Mesenchymal stem cell (in vitro differentiated cells and primary cell): ENCODE measurements around the gene BTBD16.

Source experiments
- DNase-seq: peaks from one replicate; pipeline ENCODE4 v3.0.0-alpha.2; 2013
- H2AFZ ChIP-seq: one replicate; pipeline ENCODE4 v1.6.1; 2013; ENCODE audit warnings: low read depth, mild to moderate bottlenecking, control low read depth, inconsistent platforms, low read length, moderate library complexity
- H2AK5ac ChIP-seq: 2 replicates; pipeline ENCODE4 v1.6.1; 2013; ENCODE audit warnings: low read length, moderate library complexity, mild to moderate bottlenecking, inconsistent platforms; ENCODE audit not compliant: severe bottlenecking
- H2BK120ac ChIP-seq: one replicate; pipeline ENCODE4 v1.6.1; 2013; ENCODE audit warnings: low read depth, mild to moderate bottlenecking, inconsistent platforms, low read length, moderate library complexity
- H2BK12ac ChIP-seq, 2 experiments: one replicate each; pipeline ENCODE4 v1.6.1; 2013; ENCODE audit warnings: inconsistent platforms in 2 of 2, low read length in 2 of 2, mild to moderate bottlenecking in 2 of 2, moderate library complexity in 2 of 2, control low read depth in 1 of 2
- H2BK15ac ChIP-seq: one replicate; pipeline ENCODE4 v1.6.1; 2013; ENCODE audit warnings: mild to moderate bottlenecking, low read depth, inconsistent platforms; ENCODE audit not compliant: poor library complexity, severe bottlenecking
- H2BK5ac ChIP-seq: 2 replicates; pipeline ENCODE4 v1.6.1; 2013; ENCODE audit warnings: low read depth, mild to moderate bottlenecking, low read length, control low read depth, inconsistent platforms; ENCODE audit not compliant: poor library complexity, severe bottlenecking
- H3K14ac ChIP-seq, 2 experiments: one replicate each; pipeline ENCODE4 v1.6.1; 2013; ENCODE audit warnings: inconsistent platforms in 2 of 2, low read length in 2 of 2, control low read depth in 1 of 2, mild to moderate bottlenecking in 1 of 2, moderate library complexity in 1 of 2
- H3K18ac ChIP-seq, 2 experiments: one replicate each; pipeline ENCODE4 v1.6.1; 2013; ENCODE audit warnings: inconsistent platforms in 2 of 2, low read length in 2 of 2, control low read depth in 1 of 2, low read depth in 1 of 2, mild to moderate bottlenecking in 1 of 2
- H3K23ac ChIP-seq, 2 experiments: one replicate each; pipeline ENCODE4 v1.6.1; 2013; ENCODE audit warnings: inconsistent platforms in 2 of 2, low read length in 2 of 2, mild to moderate bottlenecking in 2 of 2, moderate library complexity in 2 of 2, control low read depth in 1 of 2
- H3K27ac ChIP-seq: 2 replicates; pipeline ENCODE4 v1.5.1; 2013; ENCODE audit warnings: mild to moderate bottlenecking, moderate library complexity, low read length, control low read depth, inconsistent platforms; ENCODE audit not compliant: poor library complexity, severe bottlenecking
- H3K27me3 ChIP-seq, 2 experiments: 2 replicates each; pipeline versions ENCODE4 v1.6.1 to v1.7.0; 2013; ENCODE audit warnings: low read length in 2 of 2, mild to moderate bottlenecking in 2 of 2, moderate library complexity in 2 of 2, control low read depth in 1 of 2, inconsistent platforms in 1 of 2; ENCODE audit not compliant: control insufficient read depth in 1 of 2, insufficient read depth in 1 of 2
- H3K36me3 ChIP-seq, 2 experiments: 2 replicates each; pipeline versions ENCODE4 v1.6.1 to v1.7.0; 2013; ENCODE audit warnings: low read length in 2 of 2, control low read depth in 1 of 2, inconsistent platforms in 1 of 2, low read depth in 1 of 2, mild to moderate bottlenecking in 1 of 2; ENCODE audit not compliant: insufficient read depth in 2 of 2, control insufficient read depth in 1 of 2
- H3K4ac ChIP-seq, 2 experiments: one replicate each; pipeline ENCODE4 v1.6.1; 2013; ENCODE audit warnings: inconsistent platforms in 2 of 2, low read length in 2 of 2, mild to moderate bottlenecking in 2 of 2, moderate library complexity in 2 of 2, control low read depth in 1 of 2, low read depth in 1 of 2
- H3K4me1 ChIP-seq: 2 replicates; pipeline ENCODE4 v1.6.1; 2013; ENCODE audit warnings: low read depth, low read length, control low read depth; ENCODE audit not compliant: control insufficient read depth, insufficient read depth
- H3K4me2 ChIP-seq: 2 replicates; pipeline ENCODE4 v1.6.1; 2013; ENCODE audit warnings: low read length, mild to moderate bottlenecking, inconsistent platforms; ENCODE audit not compliant: poor library complexity, severe bottlenecking
- H3K4me3 ChIP-seq, 2 experiments: 2 replicates each; pipeline versions ENCODE4 v1.5.1 to v1.7.0; 2013; ENCODE audit warnings: low read length in 2 of 2, mild to moderate bottlenecking in 2 of 2, control low read depth in 1 of 2, low read depth in 1 of 2; ENCODE audit not compliant: insufficient read depth in 1 of 2
- H3K79me1 ChIP-seq: replicated peaks from 2 replicates; pipeline ENCODE4 v1.6.1; 2013; ENCODE audit warnings: mild to moderate bottlenecking, control low read depth, low read length, inconsistent platforms; ENCODE audit not compliant: poor library complexity, severe bottlenecking
- H3K9ac ChIP-seq: 2 replicates; pipeline ENCODE4 v1.7.0; 2013; ENCODE audit warnings: mild to moderate bottlenecking, low read length, moderate library complexity
- H3K9me3 ChIP-seq: 2 replicates; pipeline ENCODE4 v1.7.0; 2013; ENCODE audit warnings: mild to moderate bottlenecking, low read length; ENCODE audit not compliant: control insufficient read depth
- H4K8ac ChIP-seq: one replicate; pipeline ENCODE4 v1.6.1; 2013; ENCODE audit warnings: inconsistent platforms, mild to moderate bottlenecking, low read length, moderate library complexity
- H4K91ac ChIP-seq: one replicate; pipeline ENCODE4 v1.6.1; 2013; ENCODE audit warnings: mild to moderate bottlenecking, low read length, inconsistent platforms
- WGBS: methylation state at CpG from one replicate; pipeline ENCODE4 v1.1.7; 2013; ENCODE audit warnings: mixed read lengths; 5-methylcytosine and 5-hydroxymethylcytosine counted together

Gene BTBD16

GRCh38 chr10:122280156-122280555 is 9.1 kb downstream of the BTBD16 start:
- Histone ChIP-seq H2BK120ac (no peak overlapping the region), H3K4me2 (no peak overlapping the region), H3K79me1 (no peaks in the 10 kb centered on the region), H3K4me1 (peaks cover 19% of the 10 kb centered on the region), H3K14ac (no peak overlapping the region), H3K36me3 (peaks cover 0 to 2% of the 10 kb centered on the region in 2 experiments), H3K23ac (no peak overlapping the region), H3K18ac (no peak overlapping the region), H3K9me3 (no peaks in the 10 kb centered on the region), H4K91ac (no peak overlapping the region), H3K9ac (peak overlapping the region; percentile 10), H2BK15ac (no peak overlapping the region), H2AK5ac (no peak overlapping the region), H3K27ac (no peak overlapping the region), H2AFZ (no peak overlapping the region), H2BK12ac (no peak overlapping the region), H4K8ac (no peak overlapping the region), H3K4me3 (no peak overlapping the region), H3K4ac (no peak overlapping the region), H2BK5ac (no peak overlapping the region), H3K27me3 (peaks cover 0 to 4% of the 10 kb centered on the region in 2 experiments)
- DNase-seq = no peak
- 85% methylated on average over 6 of the region's 7 CpGs for WGBS

GRCh38 chr10:122281018-122281626 is 10.0 kb downstream of the BTBD16 start:
- no peaks in the 10 kb centered on the region for H3K79me1 ChIP-seq
- no peak overlapping the region for H3K27ac ChIP-seq
- H3K14ac ChIP-seq = no peak overlapping the region
- H3K23ac ChIP-seq = no peak overlapping the region
- H2BK120ac ChIP-seq = no peak overlapping the region
- peaks cover 0 to 4% of the 10 kb centered on the region in 2 experiments for H3K27me3 ChIP-seq
- H3K4ac ChIP-seq = no peak overlapping the region
- WGBS = 99% methylated on average over 7 of the region's 7 CpGs
- no peak overlapping the region for H2AK5ac ChIP-seq
- H3K4me2 ChIP-seq = no peak overlapping the region
- no peak overlapping the region for H3K4me3 ChIP-seq
- H2BK12ac ChIP-seq = no peak overlapping the region
- H3K18ac ChIP-seq = no peak overlapping the region
- no peak overlapping the region for H4K91ac ChIP-seq
- H3K36me3 ChIP-seq = peaks cover 0 to 2% of the 10 kb centered on the region in 2 experiments
- no peak overlapping the region for H3K9ac ChIP-seq
- H4K8ac ChIP-seq = no peak overlapping the region
- no peak for DNase-seq
- H3K4me1 ChIP-seq = peaks cover 24% of the 10 kb centered on the region
- H2BK15ac ChIP-seq = no peak overlapping the region
- H2BK5ac ChIP-seq = no peak overlapping the region
- no peak overlapping the region for H2AFZ ChIP-seq
- no peaks in the 10 kb centered on the region for H3K9me3 ChIP-seq

GRCh38 chr10:122281751-122282150 is 10.7 kb downstream of the BTBD16 start:
- peaks cover 26% of the 10 kb centered on the region for H3K4me1 ChIP-seq
- H4K91ac ChIP-seq = no peak overlapping the region
- peaks cover 0 to 4% of the 10 kb centered on the region in 2 experiments for H3K27me3 ChIP-seq
- 95% methylated on average over 8 of the region's 8 CpGs for WGBS
- H3K4me3 ChIP-seq = no peak overlapping the region
- no peak overlapping the region for H3K4me2 ChIP-seq
- no peak overlapping the region for H2BK12ac ChIP-seq
- no peak overlapping the region for H2BK5ac ChIP-seq
- H3K14ac ChIP-seq = no peak overlapping the region
- H3K9me3 ChIP-seq = no peaks in the 10 kb centered on the region
- no peaks in the 10 kb centered on the region for H3K79me1 ChIP-seq
- H3K18ac ChIP-seq = no peak overlapping the region
- H3K36me3 ChIP-seq = peaks cover 0 to 2% of the 10 kb centered on the region in 2 experiments
- H3K9ac ChIP-seq = no peak overlapping the region
- H2AK5ac ChIP-seq = no peak overlapping the region
- H2BK15ac ChIP-seq = no peak overlapping the region
- no peak overlapping the region for H4K8ac ChIP-seq
- no peak for DNase-seq
- H2BK120ac ChIP-seq = no peak overlapping the region
- H3K27ac ChIP-seq = no peak overlapping the region
- H3K4ac ChIP-seq = no peak overlapping the region
- no peak overlapping the region for H2AFZ ChIP-seq
- no peak overlapping the region for H3K23ac ChIP-seq

DNA sequence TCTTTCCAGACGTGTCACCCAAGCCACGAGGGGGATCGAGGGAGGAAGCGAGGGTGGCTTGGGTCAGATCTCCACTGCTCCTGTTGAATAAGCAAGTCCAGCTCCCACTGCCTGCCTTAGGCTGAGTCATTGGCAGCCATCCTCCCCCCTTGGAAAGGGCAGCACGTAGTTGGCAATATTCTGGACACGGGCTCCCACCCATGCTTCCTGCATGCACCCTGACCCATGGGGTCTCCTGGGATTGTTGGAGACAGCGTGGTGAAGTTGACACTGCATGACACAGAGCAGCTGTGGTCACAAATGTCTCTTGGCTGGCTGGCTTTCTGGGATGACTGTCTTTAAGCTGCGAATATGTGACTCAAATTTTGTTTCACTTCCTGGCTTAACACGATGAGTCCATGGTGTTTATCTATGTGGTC is 11.2 kb downstream of the BTBD16 start:
- peak; percentile 50 for DNase-seq

More for the DNA sequence above, 11.2 kb downstream of the BTBD16 start:
- Histone ChIP-seq H3K4ac (no peak overlapping the region), H3K4me1 (peaks cover 26% of the 10 kb centered on the region), H4K8ac (no peak overlapping the region), H2AK5ac (no peak overlapping the region), H3K4me2 (no peak overlapping the region), H2BK120ac (no peak overlapping the region), H2BK15ac (no peak overlapping the region), H3K9me3 (no peaks in the 10 kb centered on the region), H3K79me1 (no peaks in the 10 kb centered on the region), H2BK12ac (no peak overlapping the region), H2AFZ (no peak overlapping the region), H3K36me3 (no peaks in the 10 kb centered on the region), H3K14ac (no peak overlapping the region), H3K27ac (no peak overlapping the region), H3K18ac (no peak overlapping the region), H3K27me3 (peaks cover 0 to 4% of the 10 kb centered on the region in 2 experiments), H2BK5ac (no peak overlapping the region), H3K4me3 (peak overlapping the region in 1 of 2 experiments; percentile 27), H3K23ac (no peak overlapping the region), H3K9ac (no peak overlapping the region), H4K91ac (no peak overlapping the region)
- WGBS = 47% methylated on average over 9 of the region's 9 CpGs
